HEK293 (cell line): Measurements from ENCODE around the gene UBA52.

Experiments used
- CTCF ChIA-PET: fragments of 350-600 bp; formaldehyde crosslinking; extraction: SDS; loops from one replicate; lab custom pipeline; 2021; ENCODE audit warnings: antibody characterized with exemption; lab: Yijun Ruan, JAX
- POLR2A ChIA-PET: fragments of 300-600 bp; formaldehyde crosslinking; extraction: SDS; loops from one replicate; lab custom pipeline; 2020; ENCODE audit warnings: antibody characterized with exemption, inconsistent platforms; lab: Yijun Ruan, JAX
- H3K27ac ChIP-seq: fragments of 200-500 bp; sonication (Bioruptor generic); 2 replicates; pipeline ENCODE4 v1.5.1; 2014; ENCODE audit warnings: low read depth, low read length, control low read depth, inconsistent platforms; ENCODE audit errors: extremely low read depth
- H3K36me3 ChIP-seq, 2 experiments: fragments of 200-500 bp in 1 of 2; sonication (Bioruptor generic) in 1 of 2; 1 replicate in 1 of 2; 2 replicates in 1 of 2; pipeline ENCODE4 v1.5.1; 2014 to 2017; ENCODE audit warnings: inconsistent platforms in 2 of 2, low read length in 2 of 2; ENCODE audit not compliant: control insufficient read depth in 2 of 2, insufficient read depth in 1 of 2
- H3K4me1 ChIP-seq: fragments of 200-500 bp; sonication (Bioruptor generic); 2 replicates; pipeline ENCODE4 v1.5.1; 2014; ENCODE audit warnings: mild to moderate bottlenecking, low read length, inconsistent platforms; ENCODE audit not compliant: control insufficient read depth, insufficient read depth
- H3K4me3 ChIP-seq: 2 replicates; pipeline ENCODE4 v1.5.1; 2011; ENCODE audit warnings: low read depth, mild to moderate bottlenecking, control low read depth, low read length, moderate library complexity
- H3K9me3 ChIP-seq: fragments of 200-500 bp; sonication (Bioruptor generic); 2 replicates; pipeline ENCODE4 v1.5.1; 2014; ENCODE audit warnings: low read depth, low read length, inconsistent platforms; ENCODE audit not compliant: control insufficient read depth, insufficient read depth
- GLI2 ChIP-seq: fragments of 450-650 bp; formaldehyde crosslinking; IDR thresholded peaks from 2 replicates; pipeline ENCODE4; 2017; ENCODE audit warnings: missing biosample characterization, missing genetic modification characterization, low read depth, borderline replicate concordance
- OSR2 ChIP-seq: fragments of 450-650 bp; formaldehyde crosslinking; IDR thresholded peaks from 2 replicates; pipeline ENCODE4 v1.5.1; 2016; ENCODE audit warnings: missing biosample characterization, missing genetic modification characterization
- SP2 ChIP-seq: fragments of 450-650 bp; formaldehyde crosslinking; IDR thresholded peaks from 2 replicates; pipeline ENCODE4 v1.5.1; 2016; ENCODE audit warnings: missing biosample characterization, missing genetic modification characterization
- ZBTB17 ChIP-seq: fragments of 450-650 bp; formaldehyde crosslinking; IDR thresholded peaks from 2 replicates; pipeline ENCODE4 v1.5.1; 2016; ENCODE audit warnings: missing biosample characterization, missing genetic modification characterization
- ZFP37 ChIP-seq: fragments of 450-650 bp; formaldehyde crosslinking; IDR thresholded peaks from 2 replicates; pipeline ENCODE4 v1.5.1; 2016; ENCODE audit warnings: missing biosample characterization, missing genetic modification characterization
- ZNF112 ChIP-seq: fragments of 450-650 bp; formaldehyde crosslinking; IDR thresholded peaks from 2 replicates; pipeline ENCODE4 v1.5.0; 2017; ENCODE audit warnings: missing biosample characterization, missing genetic modification characterization
- ZNF155 ChIP-seq: fragments of 450-650 bp; formaldehyde crosslinking; IDR thresholded peaks from 2 replicates; pipeline ENCODE4 v1.5.1; 2016; ENCODE audit warnings: missing biosample characterization, missing genetic modification characterization
- ZNF214 ChIP-seq: fragments of 450-650 bp; formaldehyde crosslinking; IDR thresholded peaks from 2 replicates; pipeline ENCODE4 v1.5.1; 2017; ENCODE audit warnings: missing biosample characterization, mild to moderate bottlenecking, missing genetic modification characterization, borderline replicate concordance
- ZNF350 ChIP-seq: fragments of 450-650 bp; formaldehyde crosslinking; IDR thresholded peaks from 2 replicates; pipeline ENCODE4 v1.5.0; 2017; ENCODE audit warnings: missing biosample characterization, mild to moderate bottlenecking, missing genetic modification characterization
- ZNF391 ChIP-seq: fragments of 450-650 bp; formaldehyde crosslinking; IDR thresholded peaks from 2 replicates; pipeline ENCODE4 v1.5.1; 2016; ENCODE audit warnings: low read depth, missing biosample characterization, missing genetic modification characterization, borderline replicate concordance
- ZNF433 ChIP-seq: fragments of 450-650 bp; formaldehyde crosslinking; IDR thresholded peaks from 2 replicates; pipeline ENCODE4 v1.5.1; 2016; ENCODE audit warnings: missing biosample characterization, missing genetic modification characterization, low read depth
- ZNF473 ChIP-seq: fragments of 450-650 bp; formaldehyde crosslinking; IDR thresholded peaks from 2 replicates; pipeline ENCODE4 v1.5.1; 2017; ENCODE audit warnings: missing biosample characterization, missing genetic modification characterization
- ZNF529 ChIP-seq: fragments of 450-650 bp; formaldehyde crosslinking; IDR thresholded peaks from 2 replicates; pipeline ENCODE4 v1.5.1; 2017; ENCODE audit warnings: missing genetic modification characterization, missing biosample characterization; ENCODE audit not compliant: insufficient replicate concordance
- ZNF571 ChIP-seq: fragments of 450-650 bp; formaldehyde crosslinking; IDR thresholded peaks from 2 replicates; pipeline ENCODE4 v1.5.0; 2017; ENCODE audit warnings: missing biosample characterization, missing genetic modification characterization
- ZNF654 ChIP-seq: fragments of 450-650 bp; formaldehyde crosslinking; IDR thresholded peaks from 2 replicates; pipeline ENCODE4 v1.5.1; 2016; ENCODE audit warnings: low read depth, missing biosample characterization, missing genetic modification characterization
- ZNF664 ChIP-seq: fragments of 450-650 bp; formaldehyde crosslinking; IDR thresholded peaks from 2 replicates; pipeline ENCODE4 v1.5.1; 2016; ENCODE audit warnings: missing biosample characterization, missing genetic modification characterization
- ZNF670 ChIP-seq: fragments of 450-650 bp; formaldehyde crosslinking; IDR thresholded peaks from 2 replicates; pipeline ENCODE4 v1.5.1; 2016; ENCODE audit warnings: missing biosample characterization, missing genetic modification characterization, low read depth
- TF ChIP-seq, protein P1 (sequence below): fragments of 450-650 bp; formaldehyde crosslinking; IDR thresholded peaks from 2 replicates; pipeline ENCODE4 v1.5.1; 2016; ENCODE audit warnings: missing biosample characterization, missing genetic modification characterization, low read depth
- TF ChIP-seq, protein P2 (sequence below): fragments of 450-650 bp; formaldehyde crosslinking; IDR thresholded peaks from 2 replicates; pipeline ENCODE4 v1.5.1; 2016; ENCODE audit warnings: missing biosample characterization, missing genetic modification characterization, borderline replicate concordance
- TF ChIP-seq, protein P3 (sequence below): fragments of 450-650 bp; formaldehyde crosslinking; IDR thresholded peaks from 2 replicates; pipeline ENCODE4 v1.5.1; 2016; ENCODE audit warnings: missing biosample characterization, missing genetic modification characterization
- TF ChIP-seq, protein P4 (sequence below): IDR thresholded peaks from 2 replicates; pipeline ENCODE4 v1.6.1; 2011; ENCODE audit warnings: mild to moderate bottlenecking, low read depth, low read length, borderline replicate concordance
- TF ChIP-seq, protein P5 (sequence below): fragments of 450-650 bp; IDR thresholded peaks from 2 replicates; pipeline ENCODE4 v1.5.1; 2018; ENCODE audit warnings: missing biosample characterization, mild to moderate bottlenecking, missing genetic modification characterization
- TF ChIP-seq, protein P6 (sequence below): fragments of 450-650 bp; formaldehyde crosslinking; optimal IDR thresholded peaks from 2 replicates; pipeline ENCODE3; 2016; ENCODE audit warnings: missing biosample characterization, mild to moderate bottlenecking, missing genetic modification characterization

The UBA52 gene

DNA sequence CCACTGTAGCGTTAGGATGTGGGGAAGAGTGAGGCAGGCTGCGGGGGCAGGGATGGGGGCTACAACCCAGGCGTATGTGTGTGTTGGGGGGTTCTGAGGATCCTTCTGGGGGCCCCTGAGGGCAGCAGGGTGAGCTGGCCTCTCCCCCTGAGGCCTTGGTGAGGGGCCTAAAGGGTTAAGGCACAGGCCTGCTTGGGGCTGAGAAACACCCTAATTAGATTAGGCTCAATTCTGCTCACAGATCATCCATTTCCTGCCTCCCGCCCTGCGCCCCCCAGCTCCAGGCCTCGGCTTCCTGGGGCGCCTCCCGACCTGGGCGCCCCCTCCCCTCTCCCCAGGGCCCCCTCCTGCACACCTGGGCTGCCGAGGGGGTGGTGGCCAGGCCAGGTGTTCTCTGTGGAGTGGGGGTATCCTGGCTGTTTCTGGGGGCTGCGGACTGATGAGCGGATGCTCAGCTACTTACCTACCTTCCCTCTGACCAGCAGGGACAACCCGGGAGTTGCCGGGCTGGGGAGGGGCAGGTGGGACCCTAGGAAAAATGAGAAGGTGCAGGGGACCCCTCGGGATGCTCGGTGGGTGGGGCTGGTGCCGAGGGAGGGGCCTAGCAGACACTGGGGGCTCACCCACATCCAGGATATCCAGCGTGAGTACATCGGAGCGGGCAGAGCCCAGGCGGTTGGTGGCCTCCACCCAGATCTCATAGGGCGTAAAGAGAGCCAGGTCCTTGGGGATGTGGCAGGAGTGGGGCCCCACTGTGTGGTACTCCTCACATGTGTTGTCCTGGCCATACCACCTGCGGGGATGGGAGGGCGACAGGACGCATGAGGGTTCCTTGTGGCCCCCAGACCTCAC is 26.4 kb downstream of the UBA52 start (continued):
- TF ChIP-seq ZNF214 (tag by site-specific recombination) (no peak), OSR2 (tag by site-specific recombination) (no peak), ZNF391 (tag by site-specific recombination) (no peak), ZBTB17 (tag by site-specific recombination) (no peak), SP2 (no peak), ZNF670 (tag by site-specific recombination) (no peak), ZNF473 (tag by site-specific recombination) (no peak), ZNF112 (no peak)
- TF ChIP-seq, protein P1, sequence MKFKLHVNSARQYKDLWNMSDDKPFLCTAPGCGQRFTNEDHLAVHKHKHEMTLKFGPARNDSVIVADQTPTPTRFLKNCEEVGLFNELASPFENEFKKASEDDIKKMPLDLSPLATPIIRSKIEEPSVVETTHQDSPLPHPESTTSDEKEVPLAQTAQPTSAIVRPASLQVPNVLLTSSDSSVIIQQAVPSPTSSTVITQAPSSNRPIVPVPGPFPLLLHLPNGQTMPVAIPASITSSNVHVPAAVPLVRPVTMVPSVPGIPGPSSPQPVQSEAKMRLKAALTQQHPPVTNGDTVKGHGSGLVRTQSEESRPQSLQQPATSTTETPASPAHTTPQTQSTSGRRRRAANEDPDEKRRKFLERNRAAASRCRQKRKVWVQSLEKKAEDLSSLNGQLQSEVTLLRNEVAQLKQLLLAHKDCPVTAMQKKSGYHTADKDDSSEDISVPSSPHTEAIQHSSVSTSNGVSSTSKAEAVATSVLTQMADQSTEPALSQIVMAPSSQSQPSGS = no peak
- TF ChIP-seq, protein P2, sequence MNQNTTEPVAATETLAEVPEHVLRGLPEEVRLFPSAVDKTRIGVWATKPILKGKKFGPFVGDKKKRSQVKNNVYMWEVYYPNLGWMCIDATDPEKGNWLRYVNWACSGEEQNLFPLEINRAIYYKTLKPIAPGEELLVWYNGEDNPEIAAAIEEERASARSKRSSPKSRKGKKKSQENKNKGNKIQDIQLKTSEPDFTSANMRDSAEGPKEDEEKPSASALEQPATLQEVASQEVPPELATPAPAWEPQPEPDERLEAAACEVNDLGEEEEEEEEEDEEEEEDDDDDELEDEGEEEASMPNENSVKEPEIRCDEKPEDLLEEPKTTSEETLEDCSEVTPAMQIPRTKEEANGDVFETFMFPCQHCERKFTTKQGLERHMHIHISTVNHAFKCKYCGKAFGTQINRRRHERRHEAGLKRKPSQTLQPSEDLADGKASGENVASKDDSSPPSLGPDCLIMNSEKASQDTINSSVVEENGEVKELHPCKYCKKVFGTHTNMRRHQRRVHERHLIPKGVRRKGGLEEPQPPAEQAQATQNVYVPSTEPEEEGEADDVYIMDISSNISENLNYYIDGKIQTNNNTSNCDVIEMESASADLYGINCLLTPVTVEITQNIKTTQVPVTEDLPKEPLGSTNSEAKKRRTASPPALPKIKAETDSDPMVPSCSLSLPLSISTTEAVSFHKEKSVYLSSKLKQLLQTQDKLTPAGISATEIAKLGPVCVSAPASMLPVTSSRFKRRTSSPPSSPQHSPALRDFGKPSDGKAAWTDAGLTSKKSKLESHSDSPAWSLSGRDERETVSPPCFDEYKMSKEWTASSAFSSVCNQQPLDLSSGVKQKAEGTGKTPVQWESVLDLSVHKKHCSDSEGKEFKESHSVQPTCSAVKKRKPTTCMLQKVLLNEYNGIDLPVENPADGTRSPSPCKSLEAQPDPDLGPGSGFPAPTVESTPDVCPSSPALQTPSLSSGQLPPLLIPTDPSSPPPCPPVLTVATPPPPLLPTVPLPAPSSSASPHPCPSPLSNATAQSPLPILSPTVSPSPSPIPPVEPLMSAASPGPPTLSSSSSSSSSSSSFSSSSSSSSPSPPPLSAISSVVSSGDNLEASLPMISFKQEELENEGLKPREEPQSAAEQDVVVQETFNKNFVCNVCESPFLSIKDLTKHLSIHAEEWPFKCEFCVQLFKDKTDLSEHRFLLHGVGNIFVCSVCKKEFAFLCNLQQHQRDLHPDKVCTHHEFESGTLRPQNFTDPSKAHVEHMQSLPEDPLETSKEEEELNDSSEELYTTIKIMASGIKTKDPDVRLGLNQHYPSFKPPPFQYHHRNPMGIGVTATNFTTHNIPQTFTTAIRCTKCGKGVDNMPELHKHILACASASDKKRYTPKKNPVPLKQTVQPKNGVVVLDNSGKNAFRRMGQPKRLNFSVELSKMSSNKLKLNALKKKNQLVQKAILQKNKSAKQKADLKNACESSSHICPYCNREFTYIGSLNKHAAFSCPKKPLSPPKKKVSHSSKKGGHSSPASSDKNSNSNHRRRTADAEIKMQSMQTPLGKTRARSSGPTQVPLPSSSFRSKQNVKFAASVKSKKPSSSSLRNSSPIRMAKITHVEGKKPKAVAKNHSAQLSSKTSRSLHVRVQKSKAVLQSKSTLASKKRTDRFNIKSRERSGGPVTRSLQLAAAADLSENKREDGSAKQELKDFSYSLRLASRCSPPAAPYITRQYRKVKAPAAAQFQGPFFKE (tag by site-specific recombination) = no peak

DNA sequence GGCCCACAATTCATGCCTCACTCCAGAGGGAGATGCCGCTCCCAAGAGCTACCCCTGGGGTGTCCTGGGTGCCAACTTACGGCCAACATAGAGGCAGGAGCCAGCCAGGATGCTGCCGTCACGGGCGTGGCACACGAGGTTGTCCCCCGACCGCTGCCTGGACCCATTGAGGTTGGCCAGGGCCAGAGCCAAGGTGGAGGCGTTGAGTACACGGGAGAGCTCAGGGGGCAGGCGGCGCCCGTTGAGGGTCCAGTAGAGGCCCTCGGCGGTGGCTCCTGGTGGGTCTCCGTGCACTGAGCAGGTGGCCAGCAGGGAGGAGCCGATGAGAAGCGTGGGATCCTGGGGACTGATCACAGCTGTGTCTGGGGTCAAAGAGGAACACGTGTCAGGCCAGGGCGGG is 27.8 kb downstream of the UBA52 start:
- H3K36me3 ChIP-seq = no peaks in the 10 kb centered on the region
- H3K4me1 ChIP-seq = no peaks in the 10 kb centered on the region
- no peak overlapping the region for H3K27ac ChIP-seq
- H3K9me3 ChIP-seq = no peaks in the 10 kb centered on the region
- CTCF ChIA-PET = interaction anchor here (0.6 kb wide), 1 partner anchor 90 kb away, joined by 8 read pairs; no protein-coding TSS in a partner anchor
- POLR2A ChIA-PET = interaction anchor here (0.6 to 0.9 kb wide), 2 partner anchors 11 to 41 kb away, joined by 3 to 6 read pairs; partner anchors contain the start of gene REX1BD
- H3K4me3 ChIP-seq = no peak overlapping the region
- TF ChIP-seq, protein P3, sequence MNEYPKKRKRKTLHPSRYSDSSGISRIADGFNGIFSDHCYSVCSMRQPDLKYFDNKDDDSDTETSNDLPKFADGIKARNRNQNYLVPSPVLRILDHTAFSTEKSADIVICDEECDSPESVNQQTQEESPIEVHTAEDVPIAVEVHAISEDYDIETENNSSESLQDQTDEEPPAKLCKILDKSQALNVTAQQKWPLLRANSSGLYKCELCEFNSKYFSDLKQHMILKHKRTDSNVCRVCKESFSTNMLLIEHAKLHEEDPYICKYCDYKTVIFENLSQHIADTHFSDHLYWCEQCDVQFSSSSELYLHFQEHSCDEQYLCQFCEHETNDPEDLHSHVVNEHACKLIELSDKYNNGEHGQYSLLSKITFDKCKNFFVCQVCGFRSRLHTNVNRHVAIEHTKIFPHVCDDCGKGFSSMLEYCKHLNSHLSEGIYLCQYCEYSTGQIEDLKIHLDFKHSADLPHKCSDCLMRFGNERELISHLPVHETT (tag by site-specific recombination) = no peak
- TF ChIP-seq, protein P4, sequence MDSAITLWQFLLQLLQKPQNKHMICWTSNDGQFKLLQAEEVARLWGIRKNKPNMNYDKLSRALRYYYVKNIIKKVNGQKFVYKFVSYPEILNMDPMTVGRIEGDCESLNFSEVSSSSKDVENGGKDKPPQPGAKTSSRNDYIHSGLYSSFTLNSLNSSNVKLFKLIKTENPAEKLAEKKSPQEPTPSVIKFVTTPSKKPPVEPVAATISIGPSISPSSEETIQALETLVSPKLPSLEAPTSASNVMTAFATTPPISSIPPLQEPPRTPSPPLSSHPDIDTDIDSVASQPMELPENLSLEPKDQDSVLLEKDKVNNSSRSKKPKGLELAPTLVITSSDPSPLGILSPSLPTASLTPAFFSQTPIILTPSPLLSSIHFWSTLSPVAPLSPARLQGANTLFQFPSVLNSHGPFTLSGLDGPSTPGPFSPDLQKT = no peak
- TF ChIP-seq ZNF350 (tag by site-specific recombination) (no peak), ZNF433 (tag by site-specific recombination) (no peak), ZNF112 (no peak), ZNF155 (tag by site-specific recombination) (no peak), ZFP37 (tag by site-specific recombination) (no peak), GLI2 (no peak), ZNF664 (no peak), ZNF571 (tag by site-specific recombination) (no peak), ZNF654 (no peak), ZNF529 (tag by site-specific recombination) (no peak)
- TF ChIP-seq, protein P5, sequence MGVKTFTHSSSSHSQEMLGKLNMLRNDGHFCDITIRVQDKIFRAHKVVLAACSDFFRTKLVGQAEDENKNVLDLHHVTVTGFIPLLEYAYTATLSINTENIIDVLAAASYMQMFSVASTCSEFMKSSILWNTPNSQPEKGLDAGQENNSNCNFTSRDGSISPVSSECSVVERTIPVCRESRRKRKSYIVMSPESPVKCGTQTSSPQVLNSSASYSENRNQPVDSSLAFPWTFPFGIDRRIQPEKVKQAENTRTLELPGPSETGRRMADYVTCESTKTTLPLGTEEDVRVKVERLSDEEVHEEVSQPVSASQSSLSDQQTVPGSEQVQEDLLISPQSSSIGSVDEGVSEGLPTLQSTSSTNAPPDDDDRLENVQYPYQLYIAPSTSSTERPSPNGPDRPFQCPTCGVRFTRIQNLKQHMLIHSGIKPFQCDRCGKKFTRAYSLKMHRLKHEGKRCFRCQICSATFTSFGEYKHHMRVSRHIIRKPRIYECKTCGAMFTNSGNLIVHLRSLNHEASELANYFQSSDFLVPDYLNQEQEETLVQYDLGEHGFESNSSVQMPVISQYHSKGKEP (tag by site-specific recombination) = no peak
- TF ChIP-seq, protein P6, sequence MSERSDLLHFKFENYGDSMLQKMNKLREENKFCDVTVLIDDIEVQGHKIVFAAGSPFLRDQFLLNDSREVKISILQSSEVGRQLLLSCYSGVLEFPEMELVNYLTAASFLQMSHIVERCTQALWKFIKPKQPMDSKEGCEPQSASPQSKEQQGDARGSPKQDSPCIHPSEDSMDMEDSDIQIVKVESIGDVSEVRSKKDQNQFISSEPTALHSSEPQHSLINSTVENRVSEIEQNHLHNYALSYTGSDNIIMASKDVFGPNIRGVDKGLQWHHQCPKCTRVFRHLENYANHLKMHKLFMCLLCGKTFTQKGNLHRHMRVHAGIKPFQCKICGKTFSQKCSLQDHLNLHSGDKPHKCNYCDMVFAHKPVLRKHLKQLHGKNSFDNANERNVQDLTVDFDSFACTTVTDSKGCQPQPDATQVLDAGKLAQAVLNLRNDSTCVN (tag by site-specific recombination) = no peak
